Astrocyte of the spinal cord (primary cell): ENCODE data around the gene MAPKAP1.
A peak's percentile ranks its signal among the peaks of the same experiment; 100 is the strongest.

Experiments used
- DNase-seq: peaks from one replicate; pipeline ENCODE4 v3.0.0; 2011; ENCODE audit warnings: low read depth, low spot score
- H3K4me3 ChIP-seq: 2 replicates; pipeline ENCODE4 v1.5.1; 2011; ENCODE audit warnings: low read depth, mild to moderate bottlenecking, low read length, moderate library complexity
- in situ Hi-C: cut with HindIII; loops from 2 replicates; pipeline ENCODE4 v1.10.0; 2017; ENCODE audit warnings: low sequenced_read_pairs
- TF ChIP-seq, protein P1 (sequence below): IDR thresholded peaks from 2 replicates; pipeline ENCODE4 v1.5.1; 2012; ENCODE audit warnings: low read depth, mild to moderate bottlenecking, low read length, inconsistent platforms

Gene MAPKAP1

DNA sequence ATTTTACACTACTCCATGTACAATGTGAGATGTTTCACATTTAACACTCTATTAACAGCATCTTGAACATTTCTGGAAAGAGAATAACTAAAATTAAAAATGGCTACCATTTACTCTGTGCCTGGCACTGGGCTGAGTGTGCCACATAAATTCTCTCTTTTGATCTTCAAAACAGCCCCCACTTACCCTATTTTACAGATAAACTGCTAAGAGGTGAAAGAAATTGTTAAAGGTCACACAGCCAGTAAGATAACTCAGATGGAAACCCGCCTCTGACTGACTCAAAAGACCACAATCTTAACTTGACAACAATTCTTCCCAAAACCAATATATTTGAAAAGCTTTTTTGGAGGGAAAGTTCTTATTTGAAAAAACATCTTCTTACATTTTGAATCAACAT is 97.3 kb downstream of the MAPKAP1 start:
- in situ Hi-C loops: no loop called here
- TF ChIP-seq, protein P1, sequence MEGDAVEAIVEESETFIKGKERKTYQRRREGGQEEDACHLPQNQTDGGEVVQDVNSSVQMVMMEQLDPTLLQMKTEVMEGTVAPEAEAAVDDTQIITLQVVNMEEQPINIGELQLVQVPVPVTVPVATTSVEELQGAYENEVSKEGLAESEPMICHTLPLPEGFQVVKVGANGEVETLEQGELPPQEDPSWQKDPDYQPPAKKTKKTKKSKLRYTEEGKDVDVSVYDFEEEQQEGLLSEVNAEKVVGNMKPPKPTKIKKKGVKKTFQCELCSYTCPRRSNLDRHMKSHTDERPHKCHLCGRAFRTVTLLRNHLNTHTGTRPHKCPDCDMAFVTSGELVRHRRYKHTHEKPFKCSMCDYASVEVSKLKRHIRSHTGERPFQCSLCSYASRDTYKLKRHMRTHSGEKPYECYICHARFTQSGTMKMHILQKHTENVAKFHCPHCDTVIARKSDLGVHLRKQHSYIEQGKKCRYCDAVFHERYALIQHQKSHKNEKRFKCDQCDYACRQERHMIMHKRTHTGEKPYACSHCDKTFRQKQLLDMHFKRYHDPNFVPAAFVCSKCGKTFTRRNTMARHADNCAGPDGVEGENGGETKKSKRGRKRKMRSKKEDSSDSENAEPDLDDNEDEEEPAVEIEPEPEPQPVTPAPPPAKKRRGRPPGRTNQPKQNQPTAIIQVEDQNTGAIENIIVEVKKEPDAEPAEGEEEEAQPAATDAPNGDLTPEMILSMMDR: no peak

DNA sequence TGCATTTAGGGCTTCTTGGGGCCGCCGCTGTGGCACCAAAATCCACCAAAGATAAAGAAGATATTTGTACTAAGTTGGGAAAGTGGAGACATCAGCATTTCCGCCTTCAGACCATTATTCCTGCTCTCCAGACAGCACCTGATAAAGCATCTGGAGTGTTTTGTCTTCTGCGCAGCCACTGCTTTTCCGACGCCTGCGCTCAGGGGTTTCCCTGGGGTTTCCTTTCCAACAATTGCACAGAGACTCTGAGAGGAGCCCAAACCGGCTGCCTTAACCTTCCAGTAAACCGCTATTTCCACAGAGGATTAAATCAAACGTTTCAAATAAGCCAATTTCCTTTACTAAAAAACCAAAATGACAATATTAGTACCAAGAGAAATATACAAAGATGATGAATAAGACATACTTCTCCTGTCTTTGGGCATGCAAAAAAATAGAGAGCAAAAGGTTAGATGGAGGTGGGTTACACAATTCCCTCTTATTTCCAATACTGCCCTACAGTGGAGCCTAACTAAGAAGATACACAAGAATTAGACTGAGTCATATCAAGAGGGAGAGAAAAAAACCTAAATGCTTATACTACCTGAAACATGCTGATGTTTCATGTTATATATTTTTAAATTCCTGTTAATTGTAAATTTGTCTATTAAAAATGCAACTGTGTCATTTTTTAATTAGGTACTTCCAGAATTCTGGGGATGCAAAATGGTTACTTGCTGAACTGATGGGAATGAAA is 98.4 kb downstream of the MAPKAP1 start:
- TF ChIP-seq, protein P1: no peak
- H3K4me3 ChIP-seq: no peak overlapping the region
- in situ Hi-C loops: no loop called here
- peak; percentile 13 for DNase-seq

More for the DNA sequence above, 97.3 kb downstream of the MAPKAP1 start:
- no peak overlapping the region for H3K4me3 ChIP-seq
- DNase-seq: no peak

DNA sequence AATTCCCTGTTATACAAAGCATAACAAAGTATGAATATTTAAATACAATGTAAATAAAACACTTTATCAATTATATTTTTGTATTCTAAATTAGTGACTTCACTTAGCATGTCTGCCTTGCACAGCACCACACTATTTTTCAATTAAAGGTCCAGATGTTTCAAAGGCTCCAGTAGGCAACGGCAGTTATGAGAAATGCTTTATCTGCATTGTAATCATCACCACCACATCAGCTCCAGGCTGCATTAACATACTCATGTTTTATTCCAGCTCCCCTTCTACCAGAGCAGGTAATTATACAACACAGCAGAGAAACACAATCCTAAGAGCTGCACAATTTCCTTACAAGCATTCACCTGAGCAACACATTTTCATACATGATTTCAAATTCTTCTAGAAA is 102.8 kb downstream of the MAPKAP1 start:
- in situ Hi-C loops: no loop called here
- H3K4me3 ChIP-seq: no peak overlapping the region
- TF ChIP-seq, protein P1: no peak
- DNase-seq: no peak

DNA sequence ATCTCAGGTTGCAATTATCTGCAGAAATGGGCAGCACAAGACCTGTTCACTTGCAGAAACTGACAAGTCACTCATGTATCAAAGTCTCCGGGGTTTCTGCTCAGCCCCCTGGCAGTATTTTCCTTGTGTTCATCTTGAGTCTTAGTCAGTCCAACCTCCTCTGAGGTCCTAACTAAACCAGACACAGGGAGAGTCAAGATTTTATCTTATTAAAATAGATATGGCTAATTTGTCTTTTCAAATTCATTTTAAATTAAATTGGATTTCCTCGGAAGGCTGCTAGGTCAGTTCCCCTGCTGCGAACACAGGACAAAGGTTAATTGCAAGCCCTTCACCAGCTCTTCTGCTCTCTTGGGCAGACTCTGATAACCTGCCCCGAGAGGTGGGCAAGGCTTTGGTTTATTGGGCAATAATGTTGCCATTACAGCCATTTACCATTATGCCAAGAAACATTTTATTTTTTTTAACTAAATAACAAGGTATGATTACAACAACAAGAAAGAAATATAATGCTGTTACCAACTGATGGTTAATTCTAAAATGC is 103.5 kb downstream of the MAPKAP1 start:
- in situ Hi-C loops: no loop called here
- H3K4me3 ChIP-seq: no peak overlapping the region
- no peak for DNase-seq
- TF ChIP-seq, protein P1: no peak

DNA sequence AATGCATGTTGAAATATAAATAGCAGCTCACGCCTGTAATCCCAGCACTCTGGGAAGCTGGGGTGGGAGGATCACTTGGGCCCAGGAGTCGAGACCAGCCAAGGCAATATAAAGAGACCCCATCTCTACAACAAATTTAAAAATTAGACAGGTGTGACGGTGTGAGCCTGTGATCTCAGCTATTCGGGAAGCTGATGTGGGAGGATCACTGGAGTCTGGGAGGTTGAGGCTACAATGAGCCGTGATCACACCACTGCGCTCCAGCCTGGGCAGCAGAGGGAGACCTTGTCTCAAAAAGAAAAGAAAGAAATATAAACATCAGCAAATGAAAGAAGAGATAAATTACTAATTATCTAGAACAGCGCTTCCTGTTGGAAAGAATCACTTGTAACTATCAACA is 105.0 kb downstream of the MAPKAP1 start:
- TF ChIP-seq, protein P1: peak; percentile 13
- no peak overlapping the region for H3K4me3 ChIP-seq
- in situ Hi-C loops: no loop called here
- DNase-seq: no peak

DNA sequence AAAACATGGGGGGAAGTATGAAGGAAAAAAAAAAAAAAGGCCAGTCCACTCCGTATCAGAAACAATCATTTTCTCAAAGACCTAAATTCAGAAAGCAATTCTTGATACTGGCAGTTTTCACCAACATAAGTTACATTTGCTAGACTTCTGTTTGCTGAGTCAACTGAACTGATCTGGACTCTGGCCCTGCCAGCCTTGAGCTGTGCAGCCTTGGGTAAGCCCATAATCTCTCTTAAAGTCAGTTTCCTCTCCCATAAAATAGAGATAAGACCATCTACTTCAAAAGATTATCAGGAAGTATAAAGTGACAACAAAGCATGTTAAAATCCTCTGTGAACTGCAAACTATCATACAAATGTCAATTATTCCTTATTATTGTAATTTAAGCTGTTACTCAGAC is 106.8 kb downstream of the MAPKAP1 start:
- TF ChIP-seq, protein P1: no peak
- in situ Hi-C loops: no loop called here
- no peak for DNase-seq
- H3K4me3 ChIP-seq: no peak overlapping the region
